Activated CD8-positive, alpha-beta T cell treated with anti-CD3 and anti-CD28 coated beads for 36 hours (primary cell): ENCODE data around the gene CFAP20DC. TPM values are rescaled to one million over a fixed set of nuclear protein-coding genes. Genes with fewer than 3 reads are reported as not detected.

ENCODE experiments used
- ATAC-seq: fragments of 200-7000 bp; cut with Tn5 transposase; one replicate; pipeline ENCODE4 v1.10.0; 2021; ENCODE audit warnings: mild to moderate bottlenecking, moderate library complexity
- CTCF ChIA-PET: fragments of 350-600 bp; sonication (Branson Sonifier 250); formaldehyde crosslinking; loops from one replicate; lab custom pipeline; 2021; ENCODE audit warnings: antibody characterized with exemption; lab: Charles Lee
- POLR2A ChIA-PET: fragments of 350-600 bp; sonication (Branson Sonifier 250); formaldehyde crosslinking; loops from one replicate; lab custom pipeline; 2021; ENCODE audit warnings: antibody characterized with exemption; lab: Charles Lee
- DNase-seq: peaks from one replicate; pipeline ENCODE4 v3.0.0-alpha.2; 2020
- H3K27ac Mint-ChIP-seq: one replicate; pipeline ENCODE4 v1.8.0; 2021; ENCODE audit warnings: mild to moderate bottlenecking, mixed read lengths
- H3K27me3 Mint-ChIP-seq: one replicate; pipeline ENCODE4 v1.8.0; 2021; ENCODE audit warnings: mixed read lengths
- H3K36me3 Mint-ChIP-seq: one replicate; pipeline ENCODE4 v1.8.0; 2021; ENCODE audit warnings: low read depth, mixed read lengths
- H3K4me1 Mint-ChIP-seq: one replicate; pipeline ENCODE4 v1.8.0; 2021; ENCODE audit warnings: low read depth, mixed read lengths
- H3K4me3 Mint-ChIP-seq: one replicate; pipeline ENCODE4 v1.8.0; 2021; ENCODE audit warnings: mild to moderate bottlenecking, moderate library complexity, mixed read lengths
- H3K9me3 Mint-ChIP-seq: one replicate; pipeline ENCODE4 v1.8.0; 2021; ENCODE audit warnings: mixed read lengths
- intact Hi-C: fragments of 100-400 bp; cut with micrococcal nuclease; formaldehyde crosslinking; loops from one replicate; pipeline ENCODE4 v1.10.0; 2022
- total RNA-seq, 2 experiments: library from RNA; stranded (reverse); gene quantifications; one replicate each; pipeline ENCODE4 v1.2.3, GENCODE V29; 2021
- TF ChIP-seq, protein P1 (sequence below): fragments of 200-600 bp; IDR thresholded peaks from one replicate; pipeline ENCODE4 v1.8.0; 2022; ENCODE audit warnings: antibody characterized with exemption, mild to moderate bottlenecking

The CFAP20DC gene
- total RNA-seq, 2 experiments from 2014 or later, result 1.4 to 1.5 TPM

DNA sequence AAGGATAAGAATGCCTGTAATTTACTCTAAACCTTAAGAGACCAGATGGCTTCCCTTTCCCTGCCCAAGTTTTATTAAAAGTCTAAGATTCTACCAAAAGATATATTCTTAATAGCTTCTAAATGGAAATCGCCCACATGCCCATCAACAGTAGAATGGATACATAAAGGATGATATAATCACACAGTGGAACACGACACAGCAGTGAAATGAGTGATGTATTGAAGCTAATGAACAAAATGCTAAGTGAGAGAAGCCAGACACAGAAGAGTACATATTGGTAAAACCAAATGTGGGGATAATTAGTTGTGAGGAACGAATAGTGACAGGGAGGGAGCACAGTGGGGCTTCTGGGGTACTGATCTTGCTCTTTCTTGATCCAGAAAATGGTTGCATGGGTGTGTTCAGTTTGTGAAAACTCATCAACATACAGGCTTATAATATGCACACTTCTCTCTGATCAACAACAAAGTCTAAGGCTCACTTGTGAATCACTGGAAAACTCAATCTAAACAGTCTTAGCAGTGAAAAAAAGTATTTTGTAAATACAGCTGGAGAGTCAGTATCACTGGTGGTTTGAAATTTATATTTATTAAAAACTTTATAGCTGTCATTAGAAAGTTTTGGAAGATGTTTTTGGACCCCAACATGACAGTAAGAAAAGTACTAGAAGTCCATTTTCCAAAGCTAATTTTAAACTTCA, 212.5 kb downstream of the CFAP20DC start:
- no peak for DNase-seq
- ATAC-seq, result no peak
- Mint-ChIP-seq H3K36me3 (no peaks in the 10 kb centered on the region), H3K4me3 (no peak overlapping the region), H3K27ac (no peak overlapping the region), H3K9me3 (no peaks in the 10 kb centered on the region), H3K27me3 (no peaks in the 10 kb centered on the region), H3K4me1 (no peaks in the 10 kb centered on the region)
- intact Hi-C loops, result no loop called here
- ChIA-PET CTCF (no interaction called here), POLR2A (no interaction called here)
- TF ChIP-seq, protein P1, sequence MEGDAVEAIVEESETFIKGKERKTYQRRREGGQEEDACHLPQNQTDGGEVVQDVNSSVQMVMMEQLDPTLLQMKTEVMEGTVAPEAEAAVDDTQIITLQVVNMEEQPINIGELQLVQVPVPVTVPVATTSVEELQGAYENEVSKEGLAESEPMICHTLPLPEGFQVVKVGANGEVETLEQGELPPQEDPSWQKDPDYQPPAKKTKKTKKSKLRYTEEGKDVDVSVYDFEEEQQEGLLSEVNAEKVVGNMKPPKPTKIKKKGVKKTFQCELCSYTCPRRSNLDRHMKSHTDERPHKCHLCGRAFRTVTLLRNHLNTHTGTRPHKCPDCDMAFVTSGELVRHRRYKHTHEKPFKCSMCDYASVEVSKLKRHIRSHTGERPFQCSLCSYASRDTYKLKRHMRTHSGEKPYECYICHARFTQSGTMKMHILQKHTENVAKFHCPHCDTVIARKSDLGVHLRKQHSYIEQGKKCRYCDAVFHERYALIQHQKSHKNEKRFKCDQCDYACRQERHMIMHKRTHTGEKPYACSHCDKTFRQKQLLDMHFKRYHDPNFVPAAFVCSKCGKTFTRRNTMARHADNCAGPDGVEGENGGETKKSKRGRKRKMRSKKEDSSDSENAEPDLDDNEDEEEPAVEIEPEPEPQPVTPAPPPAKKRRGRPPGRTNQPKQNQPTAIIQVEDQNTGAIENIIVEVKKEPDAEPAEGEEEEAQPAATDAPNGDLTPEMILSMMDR, result no peak

DNA sequence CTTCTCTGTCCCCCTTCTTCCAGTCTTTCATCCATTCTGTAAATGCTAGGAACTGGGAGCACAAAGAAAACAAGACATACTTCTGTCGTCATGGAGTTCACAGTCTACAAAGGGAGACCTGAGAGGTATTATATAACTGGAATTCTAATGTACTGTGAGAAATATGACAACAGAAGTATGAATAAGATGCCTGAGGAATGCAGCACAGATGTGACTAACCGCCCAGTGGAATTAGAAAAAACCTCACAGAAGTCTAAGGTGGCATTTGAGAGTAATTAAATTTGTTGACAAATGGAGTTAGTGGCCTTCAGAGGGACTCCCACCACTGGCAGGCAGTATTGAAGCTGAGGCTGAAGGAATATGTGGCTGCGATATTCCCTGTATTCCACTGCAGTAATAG, 214.7 kb downstream of the CFAP20DC start:
- ChIA-PET CTCF (no interaction called here), POLR2A (no interaction called here)
- Mint-ChIP-seq H3K36me3 (no peaks in the 10 kb centered on the region), H3K4me1 (no peaks in the 10 kb centered on the region), H3K27ac (no peak overlapping the region), H3K27me3 (no peaks in the 10 kb centered on the region), H3K4me3 (no peak overlapping the region), H3K9me3 (no peaks in the 10 kb centered on the region)
- TF ChIP-seq, protein P1, result no peak
- ATAC-seq (no peak), DNase-seq (no peak)
- intact Hi-C loops, result no loop called here

DNA sequence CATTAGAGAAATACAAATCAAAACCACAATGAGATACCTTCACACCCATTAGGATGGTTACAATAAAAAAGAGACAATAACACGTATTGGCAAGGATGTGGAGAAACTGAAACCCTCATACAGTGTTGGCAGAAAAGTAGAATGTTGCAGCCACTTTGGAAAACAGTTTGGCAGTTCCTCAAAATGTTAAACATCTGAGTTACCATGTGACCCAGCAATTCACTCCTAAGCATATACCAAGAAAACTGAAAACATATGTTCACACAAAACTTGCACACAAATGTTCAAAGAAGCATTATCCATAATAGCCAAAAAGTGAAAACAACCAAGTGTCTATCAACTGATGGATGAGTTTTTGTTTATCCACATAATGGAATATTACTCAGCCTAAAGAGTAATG, 216.3 kb downstream of the CFAP20DC start:
- Mint-ChIP-seq H3K9me3 (no peaks in the 10 kb centered on the region), H3K27me3 (no peaks in the 10 kb centered on the region), H3K4me3 (no peak overlapping the region), H3K36me3 (no peaks in the 10 kb centered on the region), H3K4me1 (no peaks in the 10 kb centered on the region), H3K27ac (no peak overlapping the region)
- intact Hi-C loops, result no loop called here
- ChIA-PET CTCF (no interaction called here), POLR2A (no interaction called here)
- no peak for DNase-seq
- ATAC-seq, result no peak
- TF ChIP-seq, protein P1, result no peak

DNA sequence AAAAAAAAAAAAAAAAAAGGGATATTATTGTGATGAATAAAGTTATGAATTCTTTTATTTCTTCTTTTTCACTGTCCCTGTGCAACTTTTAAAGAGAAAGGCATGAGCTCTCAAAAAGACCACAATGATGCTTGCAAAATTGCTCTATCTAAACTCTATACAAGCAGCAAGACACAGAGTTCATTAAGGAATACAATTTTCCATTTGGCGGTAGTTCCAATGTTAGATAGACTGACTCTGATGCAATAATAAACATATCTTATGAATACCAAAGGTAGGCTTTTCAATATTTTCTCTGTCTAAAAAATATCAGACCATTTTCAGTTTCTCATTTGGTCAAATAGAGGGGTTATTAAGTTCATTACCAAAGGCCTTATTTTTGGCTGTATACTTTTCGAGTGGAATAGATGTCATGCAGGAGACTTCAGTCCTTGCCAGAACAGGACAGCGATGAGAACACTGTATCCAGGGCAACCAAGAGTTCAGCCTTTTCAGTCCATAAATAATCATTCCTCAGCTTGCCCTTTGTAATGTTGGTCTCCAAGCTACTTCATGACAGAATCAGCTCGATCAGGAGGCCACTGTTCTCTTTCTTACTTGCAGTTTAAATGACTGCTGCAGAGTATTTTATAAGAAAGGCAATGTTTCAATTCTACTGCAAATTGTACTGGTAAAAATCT, 220.4 kb downstream of the CFAP20DC start:
- Mint-ChIP-seq H3K4me1 (no peaks in the 10 kb centered on the region), H3K36me3 (no peaks in the 10 kb centered on the region), H3K27ac (no peak overlapping the region), H3K4me3 (no peak overlapping the region), H3K9me3 (no peaks in the 10 kb centered on the region), H3K27me3 (no peaks in the 10 kb centered on the region)
- TF ChIP-seq, protein P1, result no peak
- ChIA-PET POLR2A (no interaction called here), CTCF (no interaction called here)
- no peak for ATAC-seq
- DNase-seq, result no peak
- intact Hi-C loops, result no loop called here

DNA sequence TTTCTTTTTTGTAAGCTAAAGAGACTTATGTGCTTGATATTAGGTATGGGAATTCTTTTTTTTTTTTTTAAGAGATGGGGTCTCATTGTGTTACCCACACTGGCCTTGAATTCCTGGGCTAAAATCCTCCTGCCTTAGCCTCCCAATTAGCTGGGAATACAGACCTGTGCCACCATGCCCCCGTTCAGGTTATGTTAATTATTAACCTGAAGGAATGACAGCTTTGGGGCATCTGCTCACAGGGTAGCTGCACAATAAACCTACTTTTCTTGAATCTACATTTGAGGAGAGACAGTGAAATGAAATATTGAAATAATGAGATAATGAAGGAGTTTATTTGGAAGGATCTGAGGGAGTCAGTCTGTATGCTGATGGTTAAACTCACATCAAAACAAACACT, 225.0 kb downstream of the CFAP20DC start:
- no peak for ATAC-seq
- no peak overlapping the region for H3K4me3 Mint-ChIP-seq
- H3K4me1 Mint-ChIP-seq, result no peaks in the 10 kb centered on the region
- intact Hi-C loops, result no loop called here
- H3K27me3 Mint-ChIP-seq, result no peaks in the 10 kb centered on the region
- H3K27ac Mint-ChIP-seq, result no peak overlapping the region
- peaks cover 1% of the 10 kb centered on the region for H3K9me3 Mint-ChIP-seq
- ChIA-PET POLR2A (no interaction called here), CTCF (interaction anchor here (1.2 to 1.7 kb wide), 3 partner anchors 184 to 230 kb away, joined by 3 to 7 read pairs (median 6); no protein-coding TSS in a partner anchor)
- no peaks in the 10 kb centered on the region for H3K36me3 Mint-ChIP-seq
- TF ChIP-seq, protein P1, result no peak
- no peak for DNase-seq
